Esophagus muscularis mucosa (tissue), 4 donors: ENCODE measurements around the gene CCDC158.
"Not testable (repeated sequence)": the region's sequence is repeated elsewhere in the genome, so short reads cannot be mapped to it uniquely, and the experiment has no call there.

Experiments used
- EP300 ChIP-seq: sonication (generic); formaldehyde crosslinking; IDR thresholded peaks from one replicate; pipeline ENCODE4 v1.6.1; 2017; ENCODE audit warnings: antibody characterized with exemption
- POLR2A ChIP-seq: fragments of 450-650 bp; IDR thresholded peaks from one replicate; pipeline ENCODE4 v1.6.1; 2017; ENCODE audit warnings: antibody characterized with exemption, moderate library complexity, mild to moderate bottlenecking, low read depth
- POLR2AphosphoS5 ChIP-seq, 2 donors: sonication (generic); formaldehyde crosslinking; IDR thresholded peaks; one replicate each; pipeline ENCODE4 v1.6.1; 2017; ENCODE audit warnings: antibody characterized with exemption in 2 of 2
- TF ChIP-seq, protein P1 (sequence below), 3 experiments: fragments of 200-600 bp in 2 of 3; fragments of 450-650 bp in 1 of 3; sonication (generic) in 2 of 3; IDR thresholded peaks; one replicate each; pipeline ENCODE4 v1.5.1; 2017 to 2019; ENCODE audit warnings: antibody characterized with exemption in 3 of 3, mild to moderate bottlenecking in 2 of 3, moderate library complexity in 1 of 3

DNA sequence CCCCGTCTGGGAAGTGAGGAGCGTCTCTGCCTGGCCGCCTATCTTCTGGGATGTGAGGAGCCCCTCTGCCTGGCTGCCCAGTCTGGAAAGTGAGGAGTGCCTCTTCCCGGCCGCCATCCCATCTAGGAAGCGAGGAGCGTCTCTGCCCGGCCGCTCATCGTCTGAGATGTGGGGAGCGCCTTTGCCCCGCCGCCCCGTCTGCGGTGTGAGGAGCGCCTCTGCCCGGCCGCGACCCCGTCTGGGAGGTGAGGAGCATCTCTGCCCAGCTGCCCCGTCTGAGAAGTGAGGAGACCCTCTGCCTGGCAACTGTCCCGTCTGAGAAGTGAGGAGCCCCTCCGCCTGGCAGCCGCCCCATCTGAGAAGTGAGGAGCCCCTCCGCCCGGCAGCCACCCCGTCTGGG is 2.2 kb upstream of the CCDC158 start:
- TF ChIP-seq, protein P1, sequence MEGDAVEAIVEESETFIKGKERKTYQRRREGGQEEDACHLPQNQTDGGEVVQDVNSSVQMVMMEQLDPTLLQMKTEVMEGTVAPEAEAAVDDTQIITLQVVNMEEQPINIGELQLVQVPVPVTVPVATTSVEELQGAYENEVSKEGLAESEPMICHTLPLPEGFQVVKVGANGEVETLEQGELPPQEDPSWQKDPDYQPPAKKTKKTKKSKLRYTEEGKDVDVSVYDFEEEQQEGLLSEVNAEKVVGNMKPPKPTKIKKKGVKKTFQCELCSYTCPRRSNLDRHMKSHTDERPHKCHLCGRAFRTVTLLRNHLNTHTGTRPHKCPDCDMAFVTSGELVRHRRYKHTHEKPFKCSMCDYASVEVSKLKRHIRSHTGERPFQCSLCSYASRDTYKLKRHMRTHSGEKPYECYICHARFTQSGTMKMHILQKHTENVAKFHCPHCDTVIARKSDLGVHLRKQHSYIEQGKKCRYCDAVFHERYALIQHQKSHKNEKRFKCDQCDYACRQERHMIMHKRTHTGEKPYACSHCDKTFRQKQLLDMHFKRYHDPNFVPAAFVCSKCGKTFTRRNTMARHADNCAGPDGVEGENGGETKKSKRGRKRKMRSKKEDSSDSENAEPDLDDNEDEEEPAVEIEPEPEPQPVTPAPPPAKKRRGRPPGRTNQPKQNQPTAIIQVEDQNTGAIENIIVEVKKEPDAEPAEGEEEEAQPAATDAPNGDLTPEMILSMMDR (IDR thresholded peaks at IDR 0.05) = not testable (repeated sequence)
- not testable (repeated sequence) for TF ChIP-seq EP300; POLR2A; POLR2AphosphoS5 (IDR thresholded peaks at IDR 0.05)
